ENCODE measurements around the gene GUCY2C.

DNA sequence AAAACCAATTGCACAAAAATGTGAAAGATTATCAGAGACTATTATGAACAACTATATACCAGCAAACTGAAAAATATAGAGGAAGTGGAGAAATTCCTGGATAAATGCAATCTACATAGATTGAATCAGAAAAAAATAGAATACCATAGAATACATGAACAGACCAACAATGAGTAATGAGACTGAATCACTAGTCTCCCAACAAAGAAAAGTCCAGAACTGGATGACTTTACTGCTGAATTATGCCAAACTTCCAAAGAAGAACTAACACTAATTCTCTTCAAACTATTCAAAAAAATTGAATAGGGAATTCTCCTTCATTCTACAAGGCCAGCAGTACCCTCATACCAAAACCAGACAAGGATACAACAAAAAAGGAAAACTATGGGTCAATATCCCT, 60.6 kb downstream of the GUCY2C start:
- TF ChIP-seq FOXK2 (IDR thresholded peaks at IDR 0.05) = no peak
- TF ChIP-seq TARDBP (IDR thresholded peaks at IDR 0.05) = no peak
- TF ChIP-seq, protein P1, sequence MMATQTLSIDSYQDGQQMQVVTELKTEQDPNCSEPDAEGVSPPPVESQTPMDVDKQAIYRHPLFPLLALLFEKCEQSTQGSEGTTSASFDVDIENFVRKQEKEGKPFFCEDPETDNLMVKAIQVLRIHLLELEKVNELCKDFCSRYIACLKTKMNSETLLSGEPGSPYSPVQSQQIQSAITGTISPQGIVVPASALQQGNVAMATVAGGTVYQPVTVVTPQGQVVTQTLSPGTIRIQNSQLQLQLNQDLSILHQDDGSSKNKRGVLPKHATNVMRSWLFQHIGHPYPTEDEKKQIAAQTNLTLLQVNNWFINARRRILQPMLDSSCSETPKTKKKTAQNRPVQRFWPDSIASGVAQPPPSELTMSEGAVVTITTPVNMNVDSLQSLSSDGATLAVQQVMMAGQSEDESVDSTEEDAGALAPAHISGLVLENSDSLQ (IDR thresholded peaks at IDR 0.05) = no peak
- no peak for TF ChIP-seq CTBP1 (IDR thresholded peaks at IDR 0.05; ENCODE audit: borderline replicate concordance)
- TF ChIP-seq FOXM1 (IDR thresholded peaks at IDR 0.05; ENCODE audit: borderline replicate concordance) = no peak
- no peak for TF ChIP-seq LEF1 (IDR thresholded peaks at IDR 0.05; ENCODE audit: borderline replicate concordance)
- no peak for TF ChIP-seq NFRKB (IDR thresholded peaks at IDR 0.05)
- TF ChIP-seq SP1 (IDR thresholded peaks at IDR 0.05) = no peak
- TF ChIP-seq ZNF384 (IDR thresholded peaks at IDR 0.05) = no peak
- no peak for TF ChIP-seq ARNT (IDR thresholded peaks at IDR 0.05)
- TF ChIP-seq SUZ12 (IDR thresholded peaks at IDR 0.05) = no peak
- TF ChIP-seq BHLHE40 (IDR thresholded peaks at IDR 0.05; ENCODE audit: borderline replicate concordance) = no peak
- no peak for TF ChIP-seq ELF4 (IDR thresholded peaks at IDR 0.05)
- TF ChIP-seq FOXA1 (IDR thresholded peaks at IDR 0.05) = no peak

Data from HEK293T (cell line).